ENCODE data around the gene PPIB. TPM values are rescaled to one million over a fixed set of nuclear protein-coding genes. Genes with fewer than 3 reads are reported as not detected.

The PPIB gene
- total and polyA plus RNA-seq, 9 of the 15 experiments (the other 6 are each of a cell fraction or from before 2014, with no cell fraction given) = 306 to 746 (median 439) TPM

DNA sequence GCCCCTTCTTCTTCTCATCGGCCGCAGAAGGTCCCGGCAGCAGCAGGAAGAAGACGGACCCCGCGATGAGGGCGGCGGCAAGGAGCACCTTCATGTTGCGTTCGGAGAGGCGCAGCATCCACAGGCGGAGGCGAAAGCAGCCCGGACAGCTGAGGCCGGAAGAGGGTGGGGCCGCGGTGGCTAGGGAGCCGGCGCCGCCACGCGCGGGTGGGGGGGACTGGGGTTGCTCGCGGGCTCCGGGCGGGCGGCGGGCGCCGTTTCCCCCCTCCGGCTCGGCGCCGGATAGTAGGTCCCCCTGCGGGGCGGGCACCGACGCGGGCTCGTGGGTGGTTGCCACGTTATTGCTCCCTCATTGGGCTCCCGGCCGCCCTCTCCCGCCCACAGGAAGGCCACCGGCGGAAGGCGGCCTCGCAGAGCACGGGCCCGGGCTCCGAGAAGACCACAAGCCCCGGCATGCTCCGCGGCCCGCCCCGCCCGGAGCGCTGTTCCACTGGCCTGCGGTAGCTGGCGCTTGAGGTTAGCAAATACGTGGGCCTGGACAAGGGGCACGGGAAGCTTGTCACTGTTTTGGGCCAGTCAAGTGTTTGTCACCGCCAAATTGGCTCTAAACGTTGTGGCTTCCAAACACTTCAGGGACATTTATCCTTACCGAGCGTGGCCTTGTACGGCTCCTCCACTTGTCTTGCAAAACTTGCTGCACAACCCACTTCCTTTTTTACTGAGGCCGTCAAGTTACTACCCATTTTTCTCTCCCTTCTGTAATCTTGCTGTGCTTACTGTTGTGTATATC lies at the start of gene PPIB (continued):
- peak; percentile 66 for TF ChIP-seq ETV5 (CRISPR knock-in tag; IDR thresholded peaks at IDR 0.05; ENCODE audit: low read depth)
- peak; percentile 97 for TF ChIP-seq SPI1 (IDR thresholded peaks at IDR 0.05; ENCODE audit: borderline replicate concordance, low read depth, low read length)
- peak; percentile 65; the same call in 1 of the 2 replicates for TF ChIP-seq SREBF1 (IDR thresholded peaks at IDR 0.05; ENCODE audit: borderline replicate concordance, low read depth, low read length)
- TF ChIP-seq TRIM24 (IDR thresholded peaks at IDR 0.05) = peak in 1 of 2 experiments; percentile 73; a peak in 2 of 4 replicates
- TF ChIP-seq TAF1 (IDR thresholded peaks at IDR 0.05; ENCODE audit: control insufficient read depth, extremely low read depth, insufficient read depth, low read length, severe bottlenecking) = peak; percentile 88
- TF ChIP-seq NONO (IDR thresholded peaks at IDR 0.05; ENCODE audit: low read depth in 2 of 2, low read length in 1 of 2) = peak in 1 of 2 experiments; percentile 98; a peak in 2 of 4 replicates
- no peak for TF ChIP-seq E2F3 (CRISPR knock-in tag; IDR thresholded peaks at IDR 0.05)
- TF ChIP-seq ZSCAN29 (IDR thresholded peaks at IDR 0.05) = no peak
- peak; percentile 84 for TF ChIP-seq POLR2AphosphoS5 (IDR thresholded peaks at IDR 0.05; ENCODE audit: control insufficient read depth, insufficient read depth, low read depth, low read length)
- peak; percentile 25; the same call in 1 of the 2 replicates for TF ChIP-seq LEF1 (IDR thresholded peaks at IDR 0.05)
- TF ChIP-seq FOXA3 (CRISPR knock-in tag; conservative IDR thresholded peaks at IDR 0.05 in 1 of 2, IDR thresholded peaks at IDR 0.05 in 1 of 2) = no peak
- TF ChIP-seq SAFB2 (IDR thresholded peaks at IDR 0.05; ENCODE audit: borderline replicate concordance, low read depth, low read length, severe bottlenecking) = no peak
- peak; percentile 39; the same call in 1 of the 2 replicates for TF ChIP-seq BCOR (IDR thresholded peaks at IDR 0.05)
- TF ChIP-seq SMAD1 (IDR thresholded peaks at IDR 0.05; ENCODE audit: low read depth, low read length, partially characterized antibody) = peak; percentile 65
- TF ChIP-seq, protein P1, sequence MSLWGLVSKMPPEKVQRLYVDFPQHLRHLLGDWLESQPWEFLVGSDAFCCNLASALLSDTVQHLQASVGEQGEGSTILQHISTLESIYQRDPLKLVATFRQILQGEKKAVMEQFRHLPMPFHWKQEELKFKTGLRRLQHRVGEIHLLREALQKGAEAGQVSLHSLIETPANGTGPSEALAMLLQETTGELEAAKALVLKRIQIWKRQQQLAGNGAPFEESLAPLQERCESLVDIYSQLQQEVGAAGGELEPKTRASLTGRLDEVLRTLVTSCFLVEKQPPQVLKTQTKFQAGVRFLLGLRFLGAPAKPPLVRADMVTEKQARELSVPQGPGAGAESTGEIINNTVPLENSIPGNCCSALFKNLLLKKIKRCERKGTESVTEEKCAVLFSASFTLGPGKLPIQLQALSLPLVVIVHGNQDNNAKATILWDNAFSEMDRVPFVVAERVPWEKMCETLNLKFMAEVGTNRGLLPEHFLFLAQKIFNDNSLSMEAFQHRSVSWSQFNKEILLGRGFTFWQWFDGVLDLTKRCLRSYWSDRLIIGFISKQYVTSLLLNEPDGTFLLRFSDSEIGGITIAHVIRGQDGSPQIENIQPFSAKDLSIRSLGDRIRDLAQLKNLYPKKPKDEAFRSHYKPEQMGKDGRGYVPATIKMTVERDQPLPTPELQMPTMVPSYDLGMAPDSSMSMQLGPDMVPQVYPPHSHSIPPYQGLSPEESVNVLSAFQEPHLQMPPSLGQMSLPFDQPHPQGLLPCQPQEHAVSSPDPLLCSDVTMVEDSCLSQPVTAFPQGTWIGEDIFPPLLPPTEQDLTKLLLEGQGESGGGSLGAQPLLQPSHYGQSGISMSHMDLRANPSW (CRISPR knock-in tag; IDR thresholded peaks at IDR 0.05) = 0 out of 2 replicates have a peak, but pooled peaks have one; percentile 48
- TF ChIP-seq RBM25 (IDR thresholded peaks at IDR 0.05; ENCODE audit: low read depth, low read length, severe bottlenecking) = peak; percentile 92
- TF ChIP-seq TEAD1 (CRISPR knock-in tag; IDR thresholded peaks at IDR 0.05) = peak; percentile 53 to 60; a peak in 1 of 4 replicates
- TF ChIP-seq NR2F6 (CRISPR knock-in tag; IDR thresholded peaks at IDR 0.05) = no peak
- peak; percentile 94 for TF ChIP-seq ELF1 (tag; IDR thresholded peaks at IDR 0.05)
- 0 out of 2 replicates have a peak, but pooled peaks have one; percentile 6 for TF ChIP-seq TAL1 (IDR thresholded peaks at IDR 0.05)
- TF ChIP-seq POLR2B (IDR thresholded peaks at IDR 0.05; ENCODE audit: low read depth, partially characterized antibody) = peak; percentile 93
- TF ChIP-seq ZFP1 (CRISPR knock-in tag; IDR thresholded peaks at IDR 0.05) = 0 out of 2 replicates have a peak, but pooled peaks have one; percentile 9
- TF ChIP-seq GABPA (tag; conservative IDR thresholded peaks at IDR 0.05; ENCODE audit: low read depth) = peak; percentile 96
- TF ChIP-seq DMBX1 (CRISPR knock-in tag; IDR thresholded peaks at IDR 0.05; ENCODE audit: borderline replicate concordance) = peak; percentile 31
- TF ChIP-seq FOSL1 (tag; conservative IDR thresholded peaks at IDR 0.05) = no peak; the same call in 1 of the 2 replicates
- TF ChIP-seq NR2C2 (CRISPR knock-in tag; IDR thresholded peaks at IDR 0.05) = peak; percentile 26; the same call in 1 of the 2 replicates
- TF ChIP-seq NR2C2 (tag; IDR thresholded peaks at IDR 0.05) = peak; percentile 89

Data from K562 (cell line).